SK-N-SH (cell line): ENCODE results near the gene PRKCB. TPM values are rescaled to one million over a fixed set of nuclear protein-coding genes. Genes with fewer than 3 reads are reported as not detected.

Experiments
- CTCF ChIA-PET: fragments of 300-600, 350-600 bp; formaldehyde crosslinking; extraction: SDS; loops from one replicate; lab custom pipeline; 2021; lab: Yijun Ruan, JAX
- POLR2A ChIA-PET: fragments of 350-600 bp; sonication (Branson Sonifier 250); formaldehyde crosslinking; extraction: SDS; loops from one replicate; lab custom pipeline; 2020; ENCODE audit warnings: antibody characterized with exemption, inconsistent platforms; lab: Yijun Ruan, JAX
- DNase-seq: peaks from one replicate; pipeline ENCODE4 v3.0.0; 2012
- H2AFZ ChIP-seq: fragments of 200-600 bp; sonication (generic); 2 replicates; pipeline ENCODE4 v1.8.1; 2016; ENCODE audit warnings: antibody characterized with exemption, mild to moderate bottlenecking, low read depth
- H3F3A ChIP-seq: fragments of 200-600 bp; sonication (generic); replicated peaks from 2 replicates; pipeline ENCODE3; 2016; ENCODE audit warnings: antibody characterized with exemption, mild to moderate bottlenecking; ENCODE audit not compliant: insufficient read depth
- H3K27ac ChIP-seq, 2 experiments: fragments of 200-500 bp in 1 of 2; fragments of 200-600 bp in 1 of 2; sonication (Bioruptor generic) in 1 of 2; sonication (generic), shearing (Covaris generic) in 1 of 2; 2 replicates each; pipeline versions ENCODE4 v1.5.1 to v1.6.1; 2014 to 2016; ENCODE audit warnings: low read depth in 2 of 2, inconsistent platforms in 1 of 2, low read length in 1 of 2, mild to moderate bottlenecking in 1 of 2, mixed read lengths in 1 of 2
- H3K27me3 ChIP-seq: fragments of 200-600 bp; sonication (generic), shearing (Covaris generic); 2 replicates; pipeline ENCODE4 v1.6.1; 2016; ENCODE audit warnings: mixed run types; ENCODE audit not compliant: insufficient read depth
- H3K36me3 ChIP-seq, 2 experiments: fragments of 200-500 bp in 1 of 2; fragments of 200-600 bp in 1 of 2; sonication (Bioruptor generic) in 1 of 2; sonication (generic) in 1 of 2; replicated peaks in 1 of 2; 2 replicates each; pipeline versions ENCODE3 to v1.5.1; 2014 to 2016; ENCODE audit warnings: low read length in 1 of 2, mild to moderate bottlenecking in 1 of 2; ENCODE audit not compliant: insufficient read depth in 2 of 2, control insufficient read depth in 1 of 2
- H3K4me1 ChIP-seq, 2 experiments: fragments of 200-500 bp in 1 of 2; fragments of 200-600 bp in 1 of 2; sonication (Bioruptor generic) in 1 of 2; sonication (generic), shearing (Covaris generic) in 1 of 2; 2 replicates each; pipeline versions ENCODE4 v1.5.1 to v1.6.1; 2014 to 2016; ENCODE audit warnings: low read depth in 1 of 2, low read length in 1 of 2, mixed run types in 1 of 2; ENCODE audit not compliant: insufficient read depth in 2 of 2, control insufficient read depth in 1 of 2
- H3K4me2 ChIP-seq: fragments of 200-600 bp; sonication (generic), shearing (Covaris generic); 2 replicates; pipeline ENCODE4 v1.6.1; 2017; ENCODE audit warnings: mixed run types
- H3K4me3 ChIP-seq, 2 experiments: fragments of 200-500 bp in 1 of 2; fragments of 200-600 bp in 1 of 2; sonication (Bioruptor generic) in 1 of 2; sonication (generic), shearing (Covaris generic) in 1 of 2; 2 replicates each; pipeline versions ENCODE4 v1.5.1 to v1.8.1; 2014 to 2016; ENCODE audit warnings: low read depth in 2 of 2, inconsistent platforms in 1 of 2, low read length in 1 of 2, mild to moderate bottlenecking in 1 of 2, mixed read lengths in 1 of 2, moderate library complexity in 1 of 2
- H3K79me2 ChIP-seq: fragments of 200-600 bp; sonication (generic); 2 replicates; pipeline ENCODE4 v1.8.1; 2017; ENCODE audit warnings: mild to moderate bottlenecking; ENCODE audit not compliant: insufficient read depth
- H3K9ac ChIP-seq: fragments of 200-600 bp; sonication (generic); 2 replicates; pipeline ENCODE4 v1.6.1; 2017; ENCODE audit warnings: mixed run types
- H3K9me2 ChIP-seq: fragments of 200-600 bp; sonication (generic); 2 replicates; pipeline ENCODE4 v1.6.1; 2017; ENCODE audit warnings: mixed run types
- H3K9me3 ChIP-seq: fragments of 200-600 bp; sonication (generic); 2 replicates; pipeline ENCODE4 v1.6.1; 2017; ENCODE audit warnings: mixed run types, mild to moderate bottlenecking, moderate library complexity
- H4K20me1 ChIP-seq: fragments of 200-600 bp; sonication (generic); 2 replicates; pipeline ENCODE4 v1.6.1; 2017; ENCODE audit warnings: mild to moderate bottlenecking, mixed run types; ENCODE audit not compliant: insufficient read depth
- CHD2 ChIP-seq: fragments of 150-350 bp; IDR thresholded peaks from 2 replicates; pipeline ENCODE4 v1.6.1; 2018; ENCODE audit warnings: low read length; ENCODE audit not compliant: partially characterized antibody
- ELF1 ChIP-seq: IDR thresholded peaks from 2 replicates; pipeline ENCODE4 v1.4.0; 2012
- EZH2phosphoT487 ChIP-seq: fragments of 200-600 bp; sonication (generic); IDR thresholded peaks from 2 replicates; pipeline ENCODE4 v1.6.1; 2017; ENCODE audit warnings: low read depth, mixed run types, mild to moderate bottlenecking, antibody characterized with exemption, moderate library complexity, borderline replicate concordance
- GATA2 ChIP-seq: sonication (generic); formaldehyde crosslinking; IDR thresholded peaks from 2 replicates; pipeline ENCODE4 v1.5.0; 2020; ENCODE audit warnings: mild to moderate bottlenecking, missing genetic modification reagents
- IRF3 ChIP-seq: fragments of 150-350 bp; IDR thresholded peaks from 2 replicates; pipeline ENCODE4 v1.6.1; 2016; ENCODE audit warnings: mild to moderate bottlenecking, low read depth, low read length
- MEF2A ChIP-seq: IDR thresholded peaks from 2 replicates; pipeline ENCODE4 v1.4.0; 2012; ENCODE audit warnings: low read depth, borderline replicate concordance
- MXI1 ChIP-seq: IDR thresholded peaks from 2 replicates; pipeline ENCODE4 v1.6.1; 2012; ENCODE audit warnings: mild to moderate bottlenecking, low read depth, low read length, improper control_type of control experiment
- NFIC ChIP-seq: IDR thresholded peaks from 2 replicates; pipeline ENCODE4 v1.4.0; 2012; ENCODE audit warnings: borderline replicate concordance
- NRF1 ChIP-seq: IDR thresholded peaks from 2 replicates; pipeline ENCODE4 v1.6.1; 2012; ENCODE audit warnings: low read depth, mild to moderate bottlenecking, low read length
- REST ChIP-seq: IDR thresholded peaks from 2 replicates; pipeline ENCODE4 v1.6.1; 2012; ENCODE audit warnings: mild to moderate bottlenecking, low read depth, low read length, moderate library complexity
- SMC3 ChIP-seq: IDR thresholded peaks from 2 replicates; pipeline ENCODE4 v1.6.1; 2012; ENCODE audit warnings: low read depth, low read length, improper control_type of control experiment
- TAF1 ChIP-seq: IDR thresholded peaks from 2 replicates; pipeline ENCODE4 v1.6.1; 2012; ENCODE audit warnings: low read depth, mild to moderate bottlenecking, low read length, moderate library complexity, borderline replicate concordance
- USF1 ChIP-seq: IDR thresholded peaks from 2 replicates; pipeline ENCODE4 v1.4.0; 2012; ENCODE audit warnings: low read depth, borderline replicate concordance
- ZBTB33 ChIP-seq: IDR thresholded peaks from 2 replicates; pipeline ENCODE4 v1.4.0; 2012; ENCODE audit warnings: low read depth, borderline replicate concordance
- WGBS: methylation state at CpG from one replicate; pipeline ENCODE4 v1.1.6; 2017; ENCODE audit warnings: low lambda C conversion rate; 5-methylcytosine and 5-hydroxymethylcytosine counted together
- polyA plus RNA-seq, 3 experiments: library from polyadenylated mRNA; depleted of rRNA; stranded (reverse); fragments of >200 nt; gene quantifications; 2 replicates each; pipeline ENCODE4 v1.2.3, GENCODE V29; 2012

Gene PRKCB
- polyA plus RNA-seq, 1 of the 3 experiments (the other 2 are of a cell fraction), result 0.12 TPM

GRCh38 chr16:24091125-24091524 is 255.3 kb downstream of the PRKCB start:
- Histone ChIP-seq H4K20me1 (no peaks in the 10 kb centered on the region), H3K9me3 (no peaks in the 10 kb centered on the region), H3K9ac (no peak overlapping the region), H3K4me3 (no peak overlapping the region), H3K27ac (no peak overlapping the region), H3F3A (no peaks in the 10 kb centered on the region), H3K79me2 (no peaks in the 10 kb centered on the region), H3K9me2 (no peaks in the 10 kb centered on the region), H3K4me2 (no peak overlapping the region), H3K4me1 (peaks cover 0 to 2% of the 10 kb centered on the region in 2 experiments; a peak in 1 of 4 replicates), H3K36me3 (no peaks in the 10 kb centered on the region), H2AFZ (no peak overlapping the region), H3K27me3 (no peaks in the 10 kb centered on the region)
- 3% methylated on average over 1 of the region's 1 CpG for WGBS
- no peak for DNase-seq
- ChIA-PET POLR2A (no interaction called here), CTCF (interaction anchor here (0.9 kb wide), 1 partner anchor 162 kb away, joined by 3 read pairs; no protein-coding TSS in a partner anchor)
- TF ChIP-seq MXI1 (no peak), USF1 (no peak), IRF3 (no peak), MEF2A (no peak), NFIC (no peak), REST (no peak), NRF1 (no peak), GATA2 (CRISPR knock-in tag) (no peak), ELF1 (no peak), TAF1 (no peak), SMC3 (no peak), CHD2 (no peak), EZH2phosphoT487 (no peak), ZBTB33 (no peak)
